ENCODE measurements around the gene IL23R. TPM values are rescaled to one million over a fixed set of nuclear protein-coding genes. Genes with fewer than 3 reads are reported as not detected.

The IL23R gene
- total and polyA plus RNA-seq, 2 donors (not counting 1 experiment from before 2014, with no cell fraction given) = not detected

DNA sequence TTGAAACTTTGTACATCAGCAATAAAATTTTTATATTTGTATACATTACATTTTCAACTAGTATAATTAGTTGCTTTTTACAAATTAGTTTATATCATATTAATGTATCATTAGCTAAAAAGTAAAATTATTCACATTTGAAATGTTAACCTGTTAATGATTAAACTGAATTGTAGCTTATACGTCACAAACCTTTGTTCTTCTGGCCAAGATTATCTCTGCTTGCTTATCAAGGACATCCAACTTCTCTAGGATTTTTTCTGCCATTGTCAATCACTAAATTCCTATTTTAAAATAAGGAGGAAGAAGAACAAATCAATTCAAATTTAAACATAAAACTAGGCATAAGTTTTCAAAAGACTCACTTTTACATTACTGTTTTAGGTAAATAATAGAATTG lies 39.3 kb upstream of the IL23R start:
- CTCF ChIA-PET = interaction anchor here (1.3 kb wide), 1 partner anchor 131 kb away, joined by 4 read pairs; no protein-coding TSS in a partner anchor
- no CpG with 5 or more reads among the region's 1 CpG for WGBS (ENCODE audit: insufficient coverage)
- Histone ChIP-seq H3K9me3 (ENCODE audit: control extremely low read depth in 1 of 3, control insufficient read depth in 2 of 3, insufficient read depth in 1 of 3, low read length in 2 of 3) (no peaks in the 10 kb centered on the region), H3K4me2 (replicated peaks; ENCODE audit: low read depth, low read length, poor library complexity, severe bottlenecking) (no peak overlapping the region), H2AFZ (ENCODE audit: insufficient read depth, low read depth, low read length, poor library complexity, severe bottlenecking) (no peak overlapping the region), H3K9ac (ENCODE audit: low read length) (no peak overlapping the region), H3K79me2 (ENCODE audit: control insufficient read depth, insufficient read depth, low read length) (no peaks in the 10 kb centered on the region), H3K4me3 (ENCODE audit: control extremely low read depth in 1 of 5, extremely low read depth in 1 of 5, insufficient read depth in 1 of 5, low read depth in 2 of 5, low read length in 4 of 5) (no peak overlapping the region), H4K20me1 (ENCODE audit: control insufficient read depth, insufficient read depth, low read length, poor library complexity, severe bottlenecking) (no peaks in the 10 kb centered on the region), H3K36me3 (replicated peaks in 1 of 2; ENCODE audit: control extremely low read depth in 1 of 2, control insufficient read depth in 1 of 2, extremely low read depth in 1 of 2, insufficient read depth in 2 of 2, low read length in 1 of 2) (no peaks in the 10 kb centered on the region), H3K27ac (ENCODE audit: low read length in 2 of 2) (no peak overlapping the region), H3K27me3 (replicated peaks in 1 of 4; ENCODE audit: control extremely low read depth in 1 of 4, control insufficient read depth in 3 of 4, insufficient read depth in 4 of 4, low read length in 3 of 4) (no peaks in the 10 kb centered on the region), H3K4me1 (ENCODE audit: control insufficient read depth in 2 of 2, insufficient read depth in 2 of 2, low read length in 2 of 2) (no peaks in the 10 kb centered on the region)
- intact Hi-C loops (cut with micrococcal nuclease) = no loop called here
- POLR2A ChIA-PET = no interaction called here
- Mint-ChIP-seq H3K9me3 (ENCODE audit: insufficient read depth) (no peaks in the 10 kb centered on the region), H3K4me1 (no peaks in the 10 kb centered on the region), H3K27me3 (no peaks in the 10 kb centered on the region), H3K27ac (no peak overlapping the region), H3K4me3 (no peak overlapping the region)
- ATAC-seq (ENCODE audit: low read depth) (no peak), DNase-seq (no peak)
- TF ChIP-seq, protein P1, sequence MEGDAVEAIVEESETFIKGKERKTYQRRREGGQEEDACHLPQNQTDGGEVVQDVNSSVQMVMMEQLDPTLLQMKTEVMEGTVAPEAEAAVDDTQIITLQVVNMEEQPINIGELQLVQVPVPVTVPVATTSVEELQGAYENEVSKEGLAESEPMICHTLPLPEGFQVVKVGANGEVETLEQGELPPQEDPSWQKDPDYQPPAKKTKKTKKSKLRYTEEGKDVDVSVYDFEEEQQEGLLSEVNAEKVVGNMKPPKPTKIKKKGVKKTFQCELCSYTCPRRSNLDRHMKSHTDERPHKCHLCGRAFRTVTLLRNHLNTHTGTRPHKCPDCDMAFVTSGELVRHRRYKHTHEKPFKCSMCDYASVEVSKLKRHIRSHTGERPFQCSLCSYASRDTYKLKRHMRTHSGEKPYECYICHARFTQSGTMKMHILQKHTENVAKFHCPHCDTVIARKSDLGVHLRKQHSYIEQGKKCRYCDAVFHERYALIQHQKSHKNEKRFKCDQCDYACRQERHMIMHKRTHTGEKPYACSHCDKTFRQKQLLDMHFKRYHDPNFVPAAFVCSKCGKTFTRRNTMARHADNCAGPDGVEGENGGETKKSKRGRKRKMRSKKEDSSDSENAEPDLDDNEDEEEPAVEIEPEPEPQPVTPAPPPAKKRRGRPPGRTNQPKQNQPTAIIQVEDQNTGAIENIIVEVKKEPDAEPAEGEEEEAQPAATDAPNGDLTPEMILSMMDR (IDR thresholded peaks at IDR 0.05) = no peak
- no peak for TF ChIP-seq EZH2 (IDR thresholded peaks at IDR 0.05; ENCODE audit: borderline replicate concordance, insufficient read depth, low read depth, low read length, poor library complexity, severe bottlenecking)

DNA sequence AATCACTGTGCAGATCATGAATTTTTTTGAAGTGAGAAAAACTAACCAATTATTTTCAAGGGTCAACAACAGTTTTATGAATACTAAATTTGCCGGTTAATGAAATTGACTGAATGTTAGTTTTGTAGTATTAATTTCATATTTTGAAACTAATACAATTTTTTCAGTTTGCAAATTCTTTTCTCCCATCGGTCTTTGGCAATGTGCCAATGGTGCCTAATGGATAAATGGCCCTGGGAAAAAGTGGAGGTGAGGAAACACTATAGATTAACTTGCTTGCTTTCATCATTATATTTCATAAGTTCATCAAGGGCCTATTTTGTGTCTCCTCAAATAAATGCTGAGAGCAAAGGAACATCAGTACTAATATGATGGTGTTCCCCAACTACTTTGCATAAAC lies 35.6 kb upstream of the IL23R start:
- Histone ChIP-seq H4K20me1 (ENCODE audit: control insufficient read depth, insufficient read depth, low read length, poor library complexity, severe bottlenecking) (no peaks in the 10 kb centered on the region), H3K9ac (ENCODE audit: low read length) (no peak overlapping the region), H3K27ac (ENCODE audit: low read length in 2 of 2) (no peak overlapping the region), H3K4me1 (ENCODE audit: control insufficient read depth in 2 of 2, insufficient read depth in 2 of 2, low read length in 2 of 2) (peaks cover 6 to 8% of the 10 kb centered on the region in 2 donors), H3K9me3 (ENCODE audit: control extremely low read depth in 1 of 3, control insufficient read depth in 2 of 3, insufficient read depth in 1 of 3, low read length in 2 of 3) (peaks cover 0 to 4% (median 0%) of the 10 kb centered on the region in 3 donors), H3K79me2 (ENCODE audit: control insufficient read depth, insufficient read depth, low read length) (no peaks in the 10 kb centered on the region), H3K4me3 (ENCODE audit: control extremely low read depth in 1 of 5, extremely low read depth in 1 of 5, insufficient read depth in 1 of 5, low read depth in 2 of 5, low read length in 4 of 5) (no peak overlapping the region), H3K4me2 (replicated peaks; ENCODE audit: low read depth, low read length, poor library complexity, severe bottlenecking) (no peak overlapping the region), H3K36me3 (replicated peaks in 1 of 2; ENCODE audit: control extremely low read depth in 1 of 2, control insufficient read depth in 1 of 2, extremely low read depth in 1 of 2, insufficient read depth in 2 of 2, low read length in 1 of 2) (no peaks in the 10 kb centered on the region), H3K27me3 (replicated peaks in 1 of 4; ENCODE audit: control extremely low read depth in 1 of 4, control insufficient read depth in 3 of 4, insufficient read depth in 4 of 4, low read length in 3 of 4) (peaks cover 0 to 10% (median 2%) of the 10 kb centered on the region in 4 experiments), H2AFZ (ENCODE audit: insufficient read depth, low read depth, low read length, poor library complexity, severe bottlenecking) (no peak overlapping the region)
- no peak for TF ChIP-seq EZH2 (IDR thresholded peaks at IDR 0.05; ENCODE audit: borderline replicate concordance, insufficient read depth, low read depth, low read length, poor library complexity, severe bottlenecking)
- TF ChIP-seq, protein P1 (IDR thresholded peaks at IDR 0.05) = no peak
- no peak overlapping the region for H3K4me3 Mint-ChIP-seq
- no peak overlapping the region for H3K27ac Mint-ChIP-seq
- POLR2A ChIA-PET = no interaction called here
- H3K9me3 Mint-ChIP-seq (ENCODE audit: insufficient read depth) = no peaks in the 10 kb centered on the region
- no CpG with 5 or more reads among the region's 2 CpGs for WGBS (ENCODE audit: insufficient coverage)
- DNase-seq = no peak
- peaks cover 3% of the 10 kb centered on the region for H3K27me3 Mint-ChIP-seq
- no peak for ATAC-seq (ENCODE audit: low read depth)
- peaks cover 6% of the 10 kb centered on the region for H3K4me1 Mint-ChIP-seq
- CTCF ChIA-PET = no interaction called here
- intact Hi-C loops (cut with micrococcal nuclease) = no loop called here
